NOMO-1 (cell line): Measurements from ENCODE around the gene KLRG1.

Source experiments
- DNase-seq, 2 experiments: peaks; one replicate each; lab custom pipeline; 2025; ENCODE audit not compliant: unreplicated experiment in 2 of 2; lab: John Stamatoyannopoulos, UW

KLRG1 gene

DNA sequence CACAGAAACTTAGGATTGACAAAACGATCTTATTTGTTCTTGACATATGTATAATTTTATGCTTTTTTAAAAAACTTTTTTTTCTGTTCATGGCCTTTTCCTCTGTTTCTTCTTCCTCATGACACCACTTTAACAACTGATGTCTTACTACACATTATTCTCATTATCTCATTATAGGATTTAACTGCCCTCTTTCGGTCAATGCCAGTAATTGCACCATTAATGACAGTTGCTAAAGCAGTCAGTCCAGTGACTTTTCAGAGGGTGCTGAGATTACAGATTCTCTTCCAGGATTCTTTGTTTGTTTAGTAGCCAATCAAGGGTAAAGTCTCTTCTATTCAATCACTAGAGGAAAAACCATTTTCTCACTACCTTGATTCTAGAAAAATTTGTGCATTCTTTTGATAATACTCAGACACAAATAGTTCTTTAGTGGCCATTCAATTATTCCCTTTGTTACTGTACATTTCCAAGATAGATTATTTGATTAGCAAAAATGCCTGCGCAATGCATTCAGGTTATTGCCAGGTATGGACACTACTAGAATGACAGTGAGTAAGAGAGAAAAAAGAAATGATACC, 50.1 kb downstream of the KLRG1 start:
- peak; percentile 18 to 61 for DNase-seq

GRCh38 chr12:9040484-9041186, 51.3 kb downstream of the KLRG1 start:
- no peak for DNase-seq

DNA sequence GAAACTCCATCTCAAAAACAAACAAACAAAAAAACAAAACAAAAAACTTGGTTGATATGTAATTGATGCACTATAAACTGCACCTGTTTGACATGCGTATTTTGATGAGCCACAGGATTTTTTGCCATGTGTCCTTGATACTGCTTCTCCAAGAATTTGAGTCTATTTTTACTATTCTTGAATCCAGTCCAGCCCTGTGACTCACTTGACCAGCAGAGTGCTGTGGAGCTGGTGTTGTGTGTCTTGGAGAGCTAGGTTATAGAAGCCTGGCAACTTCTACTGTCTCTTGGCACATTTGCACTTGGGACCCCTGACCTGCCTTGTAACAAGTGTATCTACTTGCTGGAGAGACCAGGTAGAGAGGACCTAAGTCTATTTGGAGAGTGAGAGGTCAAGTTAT, 52.0 kb downstream of the KLRG1 start:
- DNase-seq, result no peak

GRCh38 chr12:9043766-9044165, 54.4 kb downstream of the KLRG1 start:
- no peak for DNase-seq

DNA sequence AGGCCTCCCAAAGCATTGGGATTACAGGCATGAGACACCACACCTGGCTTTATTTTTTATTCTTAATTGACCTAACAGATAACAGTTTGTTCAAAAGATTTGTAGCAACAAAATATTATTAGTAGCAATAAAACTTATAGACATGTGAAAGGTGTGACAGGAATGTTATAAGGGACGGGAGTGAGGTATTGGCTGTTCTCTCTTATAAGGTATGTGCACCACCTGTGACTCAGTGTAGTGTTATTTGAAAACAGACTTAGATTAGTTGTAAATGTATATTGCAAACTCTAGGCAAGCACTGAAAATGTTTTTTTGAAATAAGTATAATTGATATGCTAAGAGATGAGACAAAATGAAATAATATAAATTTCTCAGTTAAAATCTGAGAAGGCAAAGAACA, 57.8 kb downstream of the KLRG1 start:
- DNase-seq, result no peak

- DNase-seq, result no peak
These were observed 59.6 kb downstream of the KLRG1 start for GRCh38 chr12:9048930-9049329.

DNA sequence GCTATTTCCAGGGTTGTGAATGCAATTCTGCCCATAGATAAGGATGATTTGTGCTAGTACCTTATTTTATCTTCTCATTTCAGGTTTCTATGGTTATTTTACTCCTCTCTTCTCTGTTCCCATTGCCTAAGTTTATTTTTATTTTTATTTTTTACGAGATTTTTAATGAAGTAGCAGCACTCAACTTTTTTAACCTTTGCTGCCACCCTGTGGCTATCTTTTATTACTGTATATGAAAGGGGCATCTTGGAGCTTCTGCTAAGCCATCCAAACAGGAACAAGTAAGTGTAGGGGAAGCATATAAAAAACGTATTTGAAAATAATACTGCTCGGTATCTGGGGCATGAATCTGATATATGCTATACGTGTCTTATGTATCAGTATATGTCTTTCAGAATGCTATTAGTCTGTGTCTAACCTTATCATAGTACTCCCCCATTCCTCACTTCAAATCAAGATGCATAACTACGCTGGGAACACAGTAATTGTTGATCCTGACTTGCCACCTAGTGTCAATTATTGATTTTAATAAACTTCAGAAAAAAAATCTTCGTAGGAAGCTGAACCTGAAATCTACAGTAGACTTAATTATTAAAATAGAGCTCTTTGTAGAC, 60.3 kb downstream of the KLRG1 start:
- peak; percentile 36 to 77 for DNase-seq

DNA sequence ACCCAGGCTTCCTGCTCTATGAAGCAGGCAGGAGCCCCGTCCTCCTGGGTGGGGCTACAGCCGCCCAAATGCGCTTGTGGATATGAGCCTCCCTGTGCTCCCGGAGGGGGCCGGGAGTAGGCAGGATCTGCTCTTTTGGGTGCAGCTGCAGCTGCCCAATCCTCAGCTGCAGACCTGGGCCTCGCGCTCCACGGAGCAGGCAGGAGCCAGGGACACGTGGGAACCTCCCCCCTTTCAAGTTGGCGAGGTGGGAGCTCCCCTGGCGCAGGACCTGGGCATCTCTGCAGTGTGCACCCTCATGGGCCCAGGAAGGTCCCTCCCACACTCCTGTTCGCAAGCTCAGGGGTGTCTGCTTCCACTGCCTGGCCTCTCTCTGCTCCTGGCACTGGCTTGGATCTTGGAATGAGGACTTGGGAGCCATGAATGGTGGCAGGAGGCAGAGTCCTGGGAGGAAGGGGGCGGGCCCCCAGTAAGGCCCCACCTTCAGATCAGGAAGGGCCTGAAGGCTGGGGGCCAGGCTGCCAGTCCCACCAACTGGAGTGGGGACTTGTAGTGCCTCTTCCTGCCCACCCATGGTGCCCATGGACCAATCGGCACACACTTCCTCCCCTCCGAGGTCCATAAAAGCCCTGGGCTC, 61.3 kb downstream of the KLRG1 start:
- no peak for DNase-seq

- no peak for DNase-seq
These were observed 61.8 kb downstream of the KLRG1 start for GRCh38 chr12:9051158-9051550.

GRCh38 chr12:9052610-9053009, 63.3 kb downstream of the KLRG1 start:
- DNase-seq, result no peak
